Erythroblast (primary cell): Measurements from ENCODE around the gene PRKAR1A.

Experiments
- GATA1 ChIP-seq: IDR thresholded peaks from 2 replicates; pipeline ENCODE4 v1.6.1; 2011; ENCODE audit warnings: low read depth, mild to moderate bottlenecking, control low read depth, low read length, moderate library complexity
- POLR2A ChIP-seq: IDR thresholded peaks from 2 replicates; pipeline ENCODE4 v1.6.1; 2011; ENCODE audit warnings: mild to moderate bottlenecking, low read length

DNA sequence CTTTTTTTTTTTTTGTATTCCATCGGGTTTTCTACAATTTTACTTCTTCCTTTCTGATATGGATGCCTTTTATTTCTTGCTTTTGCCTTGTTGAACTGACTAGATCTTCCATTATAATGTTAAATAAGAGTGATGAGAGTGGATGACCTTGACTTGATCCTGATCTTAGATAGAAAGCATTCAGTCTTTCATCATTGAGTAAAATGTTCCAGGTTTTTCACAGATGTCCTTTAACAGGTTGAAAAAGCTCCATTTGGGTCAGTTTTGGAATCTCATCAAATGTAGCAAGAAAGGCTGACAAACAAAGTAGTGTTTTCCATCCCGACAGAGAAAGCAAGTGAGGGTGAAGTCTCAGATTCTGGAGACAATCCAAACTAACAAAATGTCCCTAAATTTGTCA is 27.8 kb upstream of the PRKAR1A start:
- TF ChIP-seq POLR2A (no peak), GATA1 (no peak)
